ENCODE measurements around the gene ACACA. TPM values are rescaled to one million over a fixed set of nuclear protein-coding genes. Genes with fewer than 3 reads are reported as not detected.
"Not testable (repeated sequence)": the region's sequence is repeated elsewhere in the genome, so short reads cannot be mapped to it uniquely, and the experiment has no call there.

Gene ACACA
- total RNA-seq, result 26.9 TPM
- long read RNA-seq, partial matches to known transcripts, result 8 of 17 reads
- long read RNA-seq, other reads (novel, unspliced or antisense), result 9 of 17 reads

- intact Hi-C loops (cut with DNase I), result loop anchor here (5.0 kb wide), 2 partner anchors 50 to 80 kb away; partner anchors contain the start of gene DUSP14
- DNase-seq (ENCODE audit: low spot score), result peak; percentile 87
These were observed at the start of gene ACACA, which contains the start of gene TADA2A for GRCh38 chr17:37406635-37407461. Gene ACACA, minus strand, starts transcription at chr17:37406836. Its CDS starts 537 bp downstream, at chr17:37406299. Gene TADA2A, plus strand, starts transcription at chr17:37406886. Its CDS starts 4,480 bp downstream, at chr17:37411366.

- intact Hi-C loops (cut with DNase I), result no loop called here
- no peak for DNase-seq (ENCODE audit: low spot score)
These were observed 43.5 kb upstream of the ACACA start for GRCh38 chr17:37450112-37450511.

GRCh38 chr17:37447641-37448040 lies 41.0 kb upstream of the ACACA start:
- no peak for DNase-seq (ENCODE audit: low spot score)
- intact Hi-C loops (cut with DNase I), result no loop called here

- intact Hi-C loops (cut with DNase I), result no loop called here
- no peak for DNase-seq (ENCODE audit: low spot score)
These were observed 39.4 kb upstream of the ACACA start for GRCh38 chr17:37446027-37446426.

- DNase-seq (ENCODE audit: low spot score); intact Hi-C loops (cut with DNase I): not testable (repeated sequence)
These were observed 34.9 kb upstream of the ACACA start for GRCh38 chr17:37441369-37442014.

- DNase-seq (ENCODE audit: low spot score), result no peak
- intact Hi-C loops (cut with DNase I), result no loop called here
These were observed 33.8 kb upstream of the ACACA start for GRCh38 chr17:37440424-37440823.

GRCh38 chr17:37438141-37438540 lies 31.5 kb upstream of the ACACA start:
- intact Hi-C loops (cut with DNase I), result no loop called here

GRCh38 chr17:37432671-37433070 lies 26.0 kb upstream of the ACACA start:
- DNase-seq (ENCODE audit: low spot score), result no peak
- intact Hi-C loops (cut with DNase I), result no loop called here

More at GRCh38 chr17:37438141-37438540, 31.5 kb upstream of the ACACA start:
- no peak for DNase-seq (ENCODE audit: low spot score)

GRCh38 chr17:37430051-37430627 lies 23.5 kb upstream of the ACACA start:
- intact Hi-C loops (cut with DNase I), result no loop called here
- DNase-seq (ENCODE audit: low spot score), result no peak

- intact Hi-C loops (cut with DNase I), result no loop called here
- DNase-seq (ENCODE audit: low spot score), result no peak
These were observed 22.8 kb upstream of the ACACA start for GRCh38 chr17:37429453-37429852.

- DNase-seq (ENCODE audit: low spot score), result no peak
- intact Hi-C loops (cut with DNase I), result no loop called here
These were observed 22.4 kb upstream of the ACACA start for GRCh38 chr17:37429039-37429438.

- intact Hi-C loops (cut with DNase I), result no loop called here
- DNase-seq (ENCODE audit: low spot score), result no peak
These were observed 18.6 kb upstream of the ACACA start for GRCh38 chr17:37425268-37425667.

- DNase-seq (ENCODE audit: low spot score), result no peak
- intact Hi-C loops (cut with DNase I), result no loop called here
These were observed 16.5 kb upstream of the ACACA start for GRCh38 chr17:37422971-37423625.

GRCh38 chr17:37417852-37418251 lies 11.2 kb upstream of the ACACA start:
- DNase-seq (ENCODE audit: low spot score), result no peak
- intact Hi-C loops (cut with DNase I), result no loop called here

- intact Hi-C loops (cut with DNase I), result no loop called here
- DNase-seq (ENCODE audit: low spot score), result no peak
These were observed 7.4 kb upstream of the ACACA start for GRCh38 chr17:37413875-37414519.

- intact Hi-C loops (cut with DNase I), result no loop called here
- no peak for DNase-seq (ENCODE audit: low spot score)
These were observed 3.7 kb upstream of the ACACA start for GRCh38 chr17:37410357-37410756.

GRCh38 chr17:37408145-37408479 lies 1.5 kb upstream of the ACACA start:
- DNase-seq (ENCODE audit: low spot score), result not testable (repeated sequence)
- intact Hi-C loops (cut with DNase I), result loop anchor here (5.0 kb wide), 2 partner anchors 51 to 79 kb away; partner anchors contain the start of gene DUSP14

- intact Hi-C loops (cut with DNase I), result loop anchor here (5.0 kb wide), 2 partner anchors 49 to 81 kb away; partner anchors contain the start of gene DUSP14
- DNase-seq (ENCODE audit: low spot score), result no peak
These were observed 541 bp downstream of the ACACA start for GRCh38 chr17:37405955-37406634.

GRCh38 chr17:37405522-37405921 lies 1.1 kb downstream of the ACACA start:
- not testable (repeated sequence) for DNase-seq (ENCODE audit: low spot score)
- intact Hi-C loops (cut with DNase I), result loop anchor here (5.0 kb wide), 2 partner anchors 48 to 82 kb away; partner anchors contain the start of gene DUSP14
